Neuronal stem cell (in vitro differentiated cells): Measurements from ENCODE around the gene RMI2.

Experiments
- DNase-seq: peaks from one replicate; pipeline ENCODE4 v3.0.0-alpha.2; 2013; ENCODE audit warnings: low spot score
- H2AFZ ChIP-seq: one replicate; pipeline ENCODE4 v1.6.1; 2013; ENCODE audit warnings: mild to moderate bottlenecking, low read length, inconsistent platforms
- H2AK5ac ChIP-seq: 2 replicates; pipeline ENCODE4 v1.6.1; 2013; ENCODE audit warnings: low read depth, mild to moderate bottlenecking, inconsistent platforms, low read length, moderate library complexity, mixed read lengths
- H2BK120ac ChIP-seq: 2 replicates; pipeline ENCODE4 v1.6.1; 2013; ENCODE audit warnings: low read depth, mild to moderate bottlenecking, inconsistent platforms, low read length, moderate library complexity, mixed read lengths
- H2BK12ac ChIP-seq: one replicate; pipeline ENCODE4 v1.6.1; 2013; ENCODE audit warnings: low read length, inconsistent platforms
- H2BK15ac ChIP-seq: 2 replicates; pipeline ENCODE4 v1.6.1; 2013; ENCODE audit warnings: mild to moderate bottlenecking, low read length, inconsistent platforms, mixed read lengths
- H2BK5ac ChIP-seq: one replicate; pipeline ENCODE4 v1.6.1; 2013; ENCODE audit warnings: inconsistent platforms, mild to moderate bottlenecking, low read length, moderate library complexity
- H3K14ac ChIP-seq: one replicate; pipeline ENCODE4 v1.6.1; 2013; ENCODE audit warnings: low read length, inconsistent platforms
- H3K18ac ChIP-seq: 2 replicates; pipeline ENCODE4 v1.6.1; 2013; ENCODE audit warnings: low read length, inconsistent platforms
- H3K23ac ChIP-seq: 2 replicates; pipeline ENCODE4 v1.6.1; 2013; ENCODE audit warnings: low read depth, mild to moderate bottlenecking, mixed read lengths, low read length, inconsistent platforms; ENCODE audit not compliant: poor library complexity
- H3K27ac ChIP-seq: replicated peaks from 3 replicates; pipeline ENCODE4 v1.5.1; 2013; ENCODE audit warnings: low read length, inconsistent platforms
- H3K27me3 ChIP-seq, 3 experiments: 2 replicates each; pipeline ENCODE4 v1.6.1; 2013; ENCODE audit warnings: low read length in 3 of 3, mild to moderate bottlenecking in 2 of 3, inconsistent platforms in 1 of 3, low read depth in 1 of 3, mixed read lengths in 1 of 3, moderate library complexity in 1 of 3; ENCODE audit not compliant: control insufficient read depth in 3 of 3, insufficient read depth in 3 of 3
- H3K36me3 ChIP-seq, 2 donors: replicated peaks in 1 of 2; 2 replicates each; pipeline ENCODE4 v1.6.1; 2013; ENCODE audit warnings: low read length in 2 of 2; ENCODE audit not compliant: control insufficient read depth in 2 of 2, insufficient read depth in 2 of 2
- H3K4ac ChIP-seq: 2 replicates; pipeline ENCODE4 v1.6.1; 2013; ENCODE audit warnings: inconsistent platforms, mild to moderate bottlenecking, low read length, moderate library complexity
- H3K4me1 ChIP-seq, 2 donors: 1 replicate in 1 of 2; 2 replicates in 1 of 2; pipeline ENCODE4 v1.6.1; 2013; ENCODE audit warnings: low read length in 2 of 2, low read depth in 1 of 2; ENCODE audit not compliant: control insufficient read depth in 2 of 2, insufficient read depth in 1 of 2
- H3K4me2 ChIP-seq: one replicate; pipeline ENCODE4 v1.6.1; 2013; ENCODE audit warnings: mild to moderate bottlenecking, low read length, inconsistent platforms; ENCODE audit not compliant: insufficient read depth, poor library complexity, severe bottlenecking
- H3K4me3 ChIP-seq, 2 donors: 2 replicates each; pipeline ENCODE4 v1.5.1; 2013; ENCODE audit warnings: low read length in 2 of 2, mild to moderate bottlenecking in 2 of 2, inconsistent platforms in 1 of 2, moderate library complexity in 1 of 2
- H3K79me1 ChIP-seq: one replicate; pipeline ENCODE4 v1.6.1; 2013; ENCODE audit warnings: low read depth, mild to moderate bottlenecking, inconsistent platforms, low read length, moderate library complexity
- H3K9ac ChIP-seq: one replicate; pipeline ENCODE4 v1.6.1; 2013; ENCODE audit warnings: mild to moderate bottlenecking, low read depth, low read length, inconsistent platforms; ENCODE audit not compliant: poor library complexity
- H3K9me3 ChIP-seq, 2 donors: replicated peaks in 1 of 2; 2 replicates each; pipeline versions ENCODE3 to v1.6.1; 2013; ENCODE audit warnings: low read length in 2 of 2, mild to moderate bottlenecking in 2 of 2, inconsistent platforms in 1 of 2, low read depth in 1 of 2, mixed read lengths in 1 of 2, moderate library complexity in 1 of 2; ENCODE audit not compliant: control insufficient read depth in 2 of 2, insufficient read depth in 1 of 2
- H4K8ac ChIP-seq: one replicate; pipeline ENCODE4 v1.6.1; 2013; ENCODE audit warnings: low read depth, mild to moderate bottlenecking, inconsistent platforms, low read length, moderate library complexity
- H4K91ac ChIP-seq: one replicate; pipeline ENCODE4 v1.6.1; 2013; ENCODE audit warnings: low read length, low read depth, mild to moderate bottlenecking, inconsistent platforms; ENCODE audit not compliant: poor library complexity
- WGBS, 2 donors: extraction: QIAGEN DNeasy Blood & Tissue Kit; methylation state at CpG; one replicate each; pipeline ENCODE4 v1.1.7; 2013; ENCODE audit warnings: missing lambda C conversion rate in 2 of 2, mixed read lengths in 1 of 2; ENCODE audit not compliant: insufficient read length in 2 of 2, insufficient replicate concordance in 1 of 2; ENCODE audit errors: extremely low coverage in 2 of 2; 5-methylcytosine and 5-hydroxymethylcytosine counted together

Gene RMI2

GRCh38 chr16:11321662-11322061 lies 23.6 kb upstream of the RMI2 start:
- Histone ChIP-seq H3K23ac (no peak overlapping the region), H3K27me3 (no peaks in the 10 kb centered on the region), H3K18ac (no peak overlapping the region), H3K14ac (no peak overlapping the region), H4K91ac (no peak overlapping the region), H3K27ac (no peak overlapping the region), H3K9me3 (peaks cover 0 to 2% of the 10 kb centered on the region in 2 donors), H4K8ac (no peak overlapping the region), H3K36me3 (no peaks in the 10 kb centered on the region), H3K9ac (no peak overlapping the region), H3K4me3 (no peak overlapping the region), H2BK15ac (no peak overlapping the region), H3K4me2 (no peak overlapping the region), H3K4me1 (peaks cover 0 to 12% of the 10 kb centered on the region in 2 donors), H2AK5ac (no peak overlapping the region), H3K79me1 (no peaks in the 10 kb centered on the region), H3K4ac (no peak overlapping the region), H2BK5ac (no peak overlapping the region), H2AFZ (no peak overlapping the region), H2BK12ac (no peak overlapping the region), H2BK120ac (no peak overlapping the region)
- DNase-seq = no peak
- no CpG with 5 or more reads among the region's 5 CpGs for WGBS, 2 donors

DNA sequence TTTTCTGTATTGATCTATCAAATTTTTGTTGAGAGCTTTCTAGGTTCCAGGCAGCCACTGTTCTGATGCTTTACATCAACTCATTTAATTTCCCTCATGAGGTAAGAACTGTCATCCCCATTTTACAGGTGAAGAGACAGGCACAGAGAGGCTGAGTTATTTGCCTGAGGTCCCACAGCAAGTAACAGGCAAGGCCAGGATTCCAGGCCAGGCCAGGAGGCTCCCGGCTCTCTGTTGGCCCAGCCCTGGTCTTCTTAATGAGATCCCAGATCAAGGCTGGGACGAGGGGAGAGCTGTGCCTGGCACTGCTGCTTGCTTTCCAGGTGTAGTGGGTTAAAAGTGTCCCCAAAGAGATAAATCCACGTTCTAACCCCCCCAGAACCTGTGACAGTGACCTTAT lies 22.4 kb upstream of the RMI2 start:
- Histone ChIP-seq H3K4me1 (peaks cover 2 to 10% of the 10 kb centered on the region in 2 donors), H3K9me3 (peaks cover 0 to 2% of the 10 kb centered on the region in 2 donors), H3K4ac (no peak overlapping the region), H3K14ac (no peak overlapping the region), H3K4me3 (no peak overlapping the region), H3K4me2 (no peak overlapping the region), H3K18ac (no peak overlapping the region), H2BK15ac (no peak overlapping the region), H2BK120ac (no peak overlapping the region), H3K79me1 (peaks cover 2% of the 10 kb centered on the region), H2AK5ac (no peak overlapping the region), H3K9ac (no peak overlapping the region), H3K27ac (no peak overlapping the region), H4K91ac (no peak overlapping the region), H2AFZ (no peak overlapping the region), H2BK5ac (no peak overlapping the region), H4K8ac (no peak overlapping the region), H3K36me3 (no peaks in the 10 kb centered on the region), H3K23ac (no peak overlapping the region), H2BK12ac (no peak overlapping the region), H3K27me3 (no peaks in the 10 kb centered on the region)
- WGBS, 2 donors = no CpG with 5 or more reads among the region's 3 CpGs
- no peak for DNase-seq

- H2BK120ac ChIP-seq = peak overlapping the region; percentile 85
- no peak overlapping the region for H3K4me2 ChIP-seq
- WGBS, 2 donors = no CpG with 5 or more reads among the region's 11 CpGs
- peak overlapping the region; percentile 81 for H3K18ac ChIP-seq
- DNase-seq = no peak
- H3K27ac ChIP-seq = no peak overlapping the region
- H3K36me3 ChIP-seq = no peaks in the 10 kb centered on the region
- H4K8ac ChIP-seq = no peak overlapping the region
- peak overlapping the region; percentile 14 for H2AK5ac ChIP-seq
- H3K4ac ChIP-seq = peak overlapping the region; percentile 77
- H3K79me1 ChIP-seq = peaks cover 2% of the 10 kb centered on the region
- H2BK15ac ChIP-seq = no peak overlapping the region
- H4K91ac ChIP-seq = no peak overlapping the region
- no peak overlapping the region for H3K14ac ChIP-seq
- H2BK5ac ChIP-seq = no peak overlapping the region
- no peak overlapping the region for H3K9ac ChIP-seq
- no peak overlapping the region for H3K4me3 ChIP-seq
- no peaks in the 10 kb centered on the region for H3K27me3 ChIP-seq
- H3K9me3 ChIP-seq = peaks cover 0 to 2% of the 10 kb centered on the region in 2 donors
- H2AFZ ChIP-seq = peak overlapping the region; percentile 2
- H3K23ac ChIP-seq = peak overlapping the region; percentile 13
- peaks cover 8 to 17% of the 10 kb centered on the region in 2 donors for H3K4me1 ChIP-seq
- H2BK12ac ChIP-seq = no peak overlapping the region
Measured at GRCh38 chr16:11323551-11324336, 21.5 kb upstream of the RMI2 start.

GRCh38 chr16:11325404-11326083 lies 19.7 kb upstream of the RMI2 start:
- peak overlapping the region; percentile 90 for H3K18ac ChIP-seq
- H3K4me3 ChIP-seq = no peak overlapping the region
- H2BK5ac ChIP-seq = no peak overlapping the region
- no CpG with 5 or more reads among the region's 10 CpGs for WGBS, 2 donors
- peak overlapping the region; percentile 2 for H2BK12ac ChIP-seq
- H3K23ac ChIP-seq = peak overlapping the region; percentile 40
- peak overlapping the region; percentile 62 for H2BK120ac ChIP-seq
- H3K9ac ChIP-seq = no peak overlapping the region
- no peak overlapping the region for H3K4me2 ChIP-seq
- H3K36me3 ChIP-seq = no peaks in the 10 kb centered on the region
- H3K14ac ChIP-seq = peak overlapping the region; percentile 85
- peak overlapping the region; percentile 61 for H2BK15ac ChIP-seq
- H3K79me1 ChIP-seq = peaks cover 2% of the 10 kb centered on the region
- no peak overlapping the region for H4K91ac ChIP-seq
- DNase-seq = no peak
- peak overlapping the region; percentile 60 for H3K4ac ChIP-seq
- no peaks in the 10 kb centered on the region for H3K27me3 ChIP-seq
- peak overlapping the region; percentile 23 for H2AK5ac ChIP-seq
- H2AFZ ChIP-seq = peak overlapping the region; percentile 46
- H3K27ac ChIP-seq = no peak overlapping the region
- no peaks in the 10 kb centered on the region for H3K9me3 ChIP-seq
- peaks cover 11 to 21% of the 10 kb centered on the region in 2 donors for H3K4me1 ChIP-seq
- H4K8ac ChIP-seq = peak overlapping the region; percentile 44
